CD4-positive, alpha-beta memory T cell (primary cell): ENCODE results near the gene CHST10. TPM values are rescaled to one million over a fixed set of nuclear protein-coding genes. Genes with fewer than 3 reads are reported as not detected.

Experiments used
- CTCF ChIA-PET: fragments of 350-600 bp; sonication (Branson Sonifier 250); formaldehyde crosslinking; loops from one replicate; lab custom pipeline; 2021; ENCODE audit warnings: inconsistent platforms; ENCODE audit not compliant: partially characterized antibody; lab: Charles Lee
- POLR2A ChIA-PET: fragments of 350-600 bp; sonication (Branson Sonifier 250); formaldehyde crosslinking; loops from one replicate; lab custom pipeline; 2021; ENCODE audit not compliant: partially characterized antibody; lab: Charles Lee
- DNase-seq, 5 donors: peaks; one replicate each; pipeline versions ENCODE4 v3.0.0 to v3.0.0-alpha.2; 2020 to 2022; ENCODE audit warnings: mixed read lengths in 1 of 5
- H3K27ac ChIP-seq: one replicate; pipeline ENCODE4 v1.7.0; 2013; ENCODE audit warnings: low read depth, low read length
- H3K27me3 ChIP-seq: 2 replicates; pipeline ENCODE4 v1.7.0; 2013; ENCODE audit warnings: mild to moderate bottlenecking, low read length, moderate library complexity; ENCODE audit not compliant: insufficient read depth
- H3K36me3 ChIP-seq: 2 replicates; pipeline ENCODE4 v1.7.0; 2013; ENCODE audit warnings: mild to moderate bottlenecking, low read length, moderate library complexity; ENCODE audit not compliant: insufficient read depth
- H3K4me1 ChIP-seq: 2 replicates; pipeline ENCODE4 v1.7.0; 2013; ENCODE audit warnings: mild to moderate bottlenecking, low read length, moderate library complexity; ENCODE audit not compliant: insufficient read depth
- H3K4me3 ChIP-seq, 2 donors: one replicate each; pipeline ENCODE4 v1.7.0; 2013; ENCODE audit warnings: low read length in 2 of 2, mild to moderate bottlenecking in 1 of 2
- H3K9me3 ChIP-seq, 2 donors: one replicate each; pipeline ENCODE4 v1.7.0; 2013; ENCODE audit warnings: low read length in 2 of 2, control low read depth in 1 of 2; ENCODE audit not compliant: control insufficient read depth in 1 of 2
- H3K27ac Mint-ChIP-seq, 7 donors: one replicate each; pipeline ENCODE4 v1.8.0; 2020 to 2021; ENCODE audit warnings: mixed read lengths in 7 of 7, mild to moderate bottlenecking in 6 of 7, inconsistent platforms in 3 of 7, moderate library complexity in 3 of 7
- H3K27me3 Mint-ChIP-seq, 2 donors: one replicate each; pipeline ENCODE4 v1.8.0; 2020 to 2021; ENCODE audit warnings: mixed read lengths in 2 of 2
- H3K36me3 Mint-ChIP-seq, 2 donors: one replicate each; pipeline ENCODE4 v1.8.0; 2020 to 2021; ENCODE audit warnings: mixed read lengths in 2 of 2, inconsistent platforms in 1 of 2, mild to moderate bottlenecking in 1 of 2
- H3K4me1 Mint-ChIP-seq, 4 donors: one replicate each; pipeline ENCODE4 v1.8.0; 2020 to 2021; ENCODE audit warnings: mixed read lengths in 4 of 4, mild to moderate bottlenecking in 1 of 4
- H3K4me3 Mint-ChIP-seq, 8 donors: one replicate each; pipeline ENCODE4 v1.8.0; 2020 to 2021; ENCODE audit warnings: mixed read lengths in 8 of 8, mild to moderate bottlenecking in 7 of 8, moderate library complexity in 6 of 8, inconsistent platforms in 3 of 8
- H3K9me3 Mint-ChIP-seq, 8 donors: one replicate each; pipeline ENCODE4 v1.8.0; 2020 to 2021; ENCODE audit warnings: mixed read lengths in 8 of 8, mild to moderate bottlenecking in 5 of 8, inconsistent platforms in 3 of 8, moderate library complexity in 1 of 8
- intact Hi-C: fragments of 100-400 bp; cut with micrococcal nuclease; formaldehyde crosslinking; loops from one replicate; pipeline ENCODE4 v1.15.1; 2023
- polyA plus RNA-seq, 2 donors: library from polyadenylated mRNA; unstranded; fragments of 300-500 nt; fragmentation: Illumina TruSeq; gene quantifications; one replicate each; pipeline ENCODE4 v1.2.3, GENCODE V29; 2021
- total RNA-seq, 2 experiments: library from RNA; stranded (reverse); gene quantifications; one replicate each; pipeline ENCODE4 v1.2.3, GENCODE V29; 2021

The CHST10 gene
- total and polyA plus RNA-seq, 4 experiments from 2014 or later: 0.24 to 1.7 (median 1.2) TPM

DNA sequence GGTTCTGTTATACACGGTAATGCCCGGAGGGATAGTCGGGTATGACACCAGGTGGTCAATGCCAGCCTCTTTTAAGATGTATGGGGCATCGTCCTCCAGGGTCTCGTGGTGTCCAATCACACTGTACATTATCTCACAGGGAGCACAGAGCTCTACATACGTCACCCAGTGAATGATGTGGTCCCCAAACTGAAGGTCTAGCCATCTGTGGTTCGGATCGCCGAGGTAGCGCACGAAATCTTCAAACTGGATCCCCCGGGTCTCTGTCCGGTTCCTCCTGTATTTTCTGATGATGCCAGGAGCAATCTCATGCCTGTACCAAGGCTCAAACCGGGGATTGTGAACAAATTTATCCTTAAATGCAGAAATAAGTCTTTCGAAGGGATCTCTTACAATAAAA, 24.1 kb downstream of the CHST10 start:
- ChIA-PET CTCF (no interaction called here), POLR2A (no interaction called here)
- H3K27ac Mint-ChIP-seq: no peak overlapping the region
- H3K36me3 Mint-ChIP-seq: no peaks in the 10 kb centered on the region
- intact Hi-C loops: no loop called here
- DNase-seq: no peak
- Histone ChIP-seq H3K27ac (no peak overlapping the region), H3K36me3 (no peaks in the 10 kb centered on the region), H3K4me1 (no peaks in the 10 kb centered on the region), H3K27me3 (no peaks in the 10 kb centered on the region), H3K9me3 (no peaks in the 10 kb centered on the region), H3K4me3 (no peak overlapping the region)
- no peaks in the 10 kb centered on the region for H3K9me3 Mint-ChIP-seq
- no peaks in the 10 kb centered on the region for H3K4me1 Mint-ChIP-seq
- no peak overlapping the region for H3K4me3 Mint-ChIP-seq
- no peaks in the 10 kb centered on the region for H3K27me3 Mint-ChIP-seq

DNA sequence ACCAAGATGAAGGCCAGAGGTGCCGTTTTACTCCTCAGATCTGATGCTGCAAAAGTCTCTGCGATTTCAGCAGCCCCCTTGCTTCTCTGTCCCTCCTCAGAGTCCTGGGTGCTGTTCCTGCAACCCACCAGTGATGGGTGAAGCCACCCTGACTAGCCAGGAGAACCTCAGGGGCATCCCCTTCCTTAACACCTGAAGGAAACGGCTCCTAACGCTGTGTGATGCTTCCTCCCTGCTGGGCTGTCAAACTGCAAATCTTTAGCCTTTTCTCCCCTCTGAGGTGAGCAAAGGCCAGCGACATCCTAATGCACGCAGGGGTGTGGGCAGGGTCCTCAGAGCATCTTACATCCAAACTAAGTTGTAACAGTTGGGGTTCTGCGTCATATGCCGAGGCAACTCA, 24.8 kb downstream of the CHST10 start:
- no peaks in the 10 kb centered on the region for H3K4me1 Mint-ChIP-seq
- no peak overlapping the region for H3K4me3 ChIP-seq
- H3K4me1 ChIP-seq: no peaks in the 10 kb centered on the region
- no peaks in the 10 kb centered on the region for H3K9me3 ChIP-seq
- no peak overlapping the region for H3K27ac Mint-ChIP-seq
- ChIA-PET CTCF (no interaction called here), POLR2A (no interaction called here)
- H3K27me3 Mint-ChIP-seq: no peaks in the 10 kb centered on the region
- H3K36me3 Mint-ChIP-seq: no peaks in the 10 kb centered on the region
- DNase-seq: no peak
- H3K27me3 ChIP-seq: no peaks in the 10 kb centered on the region
- H3K9me3 Mint-ChIP-seq: no peaks in the 10 kb centered on the region
- H3K27ac ChIP-seq: no peak overlapping the region
- no peak overlapping the region for H3K4me3 Mint-ChIP-seq
- intact Hi-C loops: no loop called here
- H3K36me3 ChIP-seq: no peaks in the 10 kb centered on the region

DNA sequence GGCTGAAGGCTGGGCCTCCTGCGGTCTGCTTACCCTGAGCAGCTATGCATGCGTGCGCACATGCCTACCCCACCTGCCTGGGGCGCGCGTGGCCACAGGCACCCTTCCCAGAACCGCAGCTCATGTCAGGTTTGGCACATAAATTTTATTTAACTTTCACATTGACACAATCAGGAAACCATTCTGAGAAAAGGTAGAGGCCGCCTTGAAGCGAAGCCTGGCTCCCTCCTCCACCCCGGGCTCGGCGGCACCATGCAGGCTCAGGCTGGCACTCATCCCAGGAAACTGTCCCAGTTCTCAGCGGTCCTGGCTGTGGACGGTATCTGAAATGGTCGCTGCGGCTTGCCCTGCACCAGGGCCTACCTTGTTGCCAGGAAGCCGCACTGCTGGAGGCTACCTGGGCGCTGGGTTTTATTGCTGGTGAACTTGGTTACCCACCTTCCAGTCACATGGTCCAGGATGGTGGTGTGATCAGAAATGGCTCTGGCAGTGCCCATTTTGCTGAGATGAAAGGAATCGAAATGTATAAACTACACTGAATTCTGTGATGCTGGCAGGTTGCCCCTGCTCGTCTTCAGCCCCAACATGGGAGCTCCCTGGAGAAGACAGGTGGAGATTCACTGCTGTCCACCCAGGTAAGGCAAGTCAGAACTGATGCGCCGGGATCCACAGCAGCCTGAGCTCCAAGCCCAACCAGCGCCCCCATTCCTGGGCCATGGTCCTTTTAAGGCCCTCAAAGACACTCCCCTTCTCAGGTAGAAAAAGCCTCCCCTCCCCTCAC, 25.5 kb downstream of the CHST10 start:
- Mint-ChIP-seq H3K27ac (no peak overlapping the region), H3K27me3 (no peaks in the 10 kb centered on the region), H3K4me1 (no peaks in the 10 kb centered on the region), H3K4me3 (no peak overlapping the region), H3K36me3 (no peaks in the 10 kb centered on the region), H3K9me3 (no peaks in the 10 kb centered on the region)
- intact Hi-C loops: no loop called here
- no peaks in the 10 kb centered on the region for H3K4me1 ChIP-seq
- H3K27me3 ChIP-seq: no peaks in the 10 kb centered on the region
- no peak overlapping the region for H3K4me3 ChIP-seq
- POLR2A ChIA-PET: no interaction called here
- no peaks in the 10 kb centered on the region for H3K9me3 ChIP-seq
- H3K27ac ChIP-seq: no peak overlapping the region
- no peak for DNase-seq
- CTCF ChIA-PET: interaction anchor here (3.8 kb wide), 1 partner anchor 11 kb away, joined by 23 read pairs; no protein-coding TSS in a partner anchor
- no peaks in the 10 kb centered on the region for H3K36me3 ChIP-seq

DNA sequence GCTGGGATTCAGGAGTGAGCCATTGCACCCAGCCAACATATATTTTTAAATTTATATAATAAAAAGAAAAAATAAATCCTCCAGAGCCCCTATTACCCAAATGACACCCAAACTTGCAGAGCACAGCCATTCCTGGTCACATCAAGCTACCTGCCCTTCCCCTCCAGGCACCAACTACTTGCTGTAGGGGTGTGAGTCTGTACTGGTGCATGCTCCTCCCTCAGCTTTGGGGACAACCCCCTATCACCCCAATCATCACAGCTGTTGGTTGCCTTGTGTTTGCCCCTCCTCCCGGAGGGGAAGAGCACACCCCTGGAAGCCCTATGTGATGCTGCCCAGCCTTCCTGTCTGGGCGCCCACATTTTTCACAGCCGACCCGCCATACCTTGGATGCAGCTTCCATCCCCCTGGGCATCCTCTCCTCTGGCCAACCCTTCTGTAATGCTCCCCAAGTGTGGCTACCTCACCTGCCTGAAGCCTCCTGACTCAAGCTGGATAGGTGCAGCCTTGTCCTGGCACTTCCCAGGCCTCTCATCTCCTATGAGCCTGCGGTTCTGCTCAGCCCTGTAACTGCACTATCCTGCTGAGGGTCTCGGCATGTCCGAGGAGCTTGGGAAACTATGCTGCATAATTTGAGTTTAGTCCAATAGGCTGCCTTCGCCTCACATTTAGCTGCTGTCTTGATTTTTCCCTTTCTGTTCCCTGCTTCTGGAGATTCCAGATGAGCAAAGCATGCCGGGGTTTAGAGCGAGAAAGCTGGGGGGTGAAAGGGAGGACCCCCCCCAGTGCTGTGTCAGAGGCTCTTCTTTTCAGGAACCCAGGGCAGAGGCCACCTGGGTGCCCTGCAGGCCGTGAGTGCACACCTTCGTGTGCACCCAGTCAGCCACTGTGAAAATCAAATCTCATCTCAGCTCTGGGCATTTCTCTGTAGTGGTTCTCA, 27.2 kb downstream of the CHST10 start:
- no peak overlapping the region for H3K4me3 ChIP-seq
- POLR2A ChIA-PET: no interaction called here
- H3K9me3 Mint-ChIP-seq: no peaks in the 10 kb centered on the region
- no peaks in the 10 kb centered on the region for H3K4me1 ChIP-seq
- no peaks in the 10 kb centered on the region for H3K9me3 ChIP-seq
- no peaks in the 10 kb centered on the region for H3K27me3 ChIP-seq
- H3K27ac ChIP-seq: no peak overlapping the region
- H3K27me3 Mint-ChIP-seq: peaks cover 0 to 3% of the 10 kb centered on the region in 2 donors
- intact Hi-C loops: no loop called here
- CTCF ChIA-PET: interaction anchor here (3.8 kb wide), 1 partner anchor 10 kb away, joined by 23 read pairs; no protein-coding TSS in a partner anchor
- H3K36me3 Mint-ChIP-seq: no peaks in the 10 kb centered on the region
- DNase-seq: no peak
- H3K4me3 Mint-ChIP-seq: no peak overlapping the region
- no peaks in the 10 kb centered on the region for H3K36me3 ChIP-seq
- H3K27ac Mint-ChIP-seq: no peak overlapping the region
- H3K4me1 Mint-ChIP-seq: no peaks in the 10 kb centered on the region

DNA sequence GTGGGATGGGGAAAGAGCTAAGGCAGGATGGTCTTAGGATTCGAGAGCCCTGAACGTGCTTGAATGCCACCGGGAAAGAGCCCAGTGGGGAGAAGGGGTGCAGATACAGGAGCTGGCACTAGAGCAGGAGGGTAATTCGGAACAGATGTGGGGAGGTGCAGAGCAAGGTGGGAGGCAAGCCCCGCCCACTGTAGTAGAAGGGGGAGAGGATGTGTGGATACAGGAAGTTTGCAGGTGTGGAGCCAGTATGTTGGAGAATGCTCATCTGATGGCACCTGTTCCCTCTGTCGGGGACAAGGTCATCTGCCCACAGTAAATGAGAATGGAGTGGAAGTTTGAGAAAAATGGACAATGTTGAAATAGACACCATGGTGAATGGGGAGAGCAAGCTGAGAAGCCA, 28.8 kb downstream of the CHST10 start:
- H3K4me3 ChIP-seq: no peak overlapping the region
- H3K27ac ChIP-seq: no peak overlapping the region
- intact Hi-C loops: no loop called here
- H3K4me1 ChIP-seq: no peaks in the 10 kb centered on the region
- peaks cover 0 to 3% of the 10 kb centered on the region in 2 donors for H3K27me3 Mint-ChIP-seq
- CTCF ChIA-PET: interaction anchor here (3.8 kb wide), 1 partner anchor 8 kb away, joined by 23 read pairs; no protein-coding TSS in a partner anchor
- peak overlapping the region in 1 of 8 donors; percentile 41 for H3K4me3 Mint-ChIP-seq
- no peaks in the 10 kb centered on the region for H3K9me3 Mint-ChIP-seq
- no peak overlapping the region for H3K27ac Mint-ChIP-seq
- H3K4me1 Mint-ChIP-seq: no peaks in the 10 kb centered on the region
- no peaks in the 10 kb centered on the region for H3K9me3 ChIP-seq
- H3K36me3 Mint-ChIP-seq: no peaks in the 10 kb centered on the region
- H3K36me3 ChIP-seq: no peaks in the 10 kb centered on the region
- POLR2A ChIA-PET: no interaction called here
- no peak for DNase-seq
- H3K27me3 ChIP-seq: no peaks in the 10 kb centered on the region

DNA sequence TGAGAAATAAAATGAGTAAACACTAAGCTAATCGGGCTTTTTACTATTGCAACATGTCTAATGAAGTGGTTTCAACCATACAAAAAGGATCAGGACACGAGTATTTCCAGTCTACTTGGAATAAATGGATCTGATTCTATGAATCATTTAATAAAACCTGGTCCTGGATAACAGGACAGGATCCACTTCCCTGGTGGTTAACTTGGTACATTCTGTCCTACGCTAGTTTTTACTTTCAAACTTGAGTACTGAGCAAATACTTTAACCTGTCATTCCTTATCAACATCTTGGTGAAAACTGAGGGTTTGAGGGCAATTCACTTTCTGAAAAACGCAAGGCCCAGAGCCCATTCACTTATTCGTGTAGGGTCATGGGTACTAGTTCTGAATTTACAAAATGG, 33.5 kb downstream of the CHST10 start:
- Mint-ChIP-seq H3K27ac (no peak overlapping the region), H3K4me3 (no peak overlapping the region), H3K27me3 (peaks cover 4 to 5% of the 10 kb centered on the region in 2 donors), H3K9me3 (no peaks in the 10 kb centered on the region), H3K36me3 (no peaks in the 10 kb centered on the region), H3K4me1 (peaks cover 0 to 1% (median 0%) of the 10 kb centered on the region in 4 donors)
- ChIA-PET POLR2A (no interaction called here), CTCF (interaction anchor here (0.7 kb wide), 1 partner anchor 122 kb away, joined by 3 read pairs; no protein-coding TSS in a partner anchor)
- no peak for DNase-seq
- intact Hi-C loops: no loop called here
- H3K4me3 ChIP-seq: no peak overlapping the region
- H3K9me3 ChIP-seq: no peaks in the 10 kb centered on the region
- no peaks in the 10 kb centered on the region for H3K36me3 ChIP-seq
- H3K27me3 ChIP-seq: no peaks in the 10 kb centered on the region
- no peaks in the 10 kb centered on the region for H3K4me1 ChIP-seq
- H3K27ac ChIP-seq: no peak overlapping the region

DNA sequence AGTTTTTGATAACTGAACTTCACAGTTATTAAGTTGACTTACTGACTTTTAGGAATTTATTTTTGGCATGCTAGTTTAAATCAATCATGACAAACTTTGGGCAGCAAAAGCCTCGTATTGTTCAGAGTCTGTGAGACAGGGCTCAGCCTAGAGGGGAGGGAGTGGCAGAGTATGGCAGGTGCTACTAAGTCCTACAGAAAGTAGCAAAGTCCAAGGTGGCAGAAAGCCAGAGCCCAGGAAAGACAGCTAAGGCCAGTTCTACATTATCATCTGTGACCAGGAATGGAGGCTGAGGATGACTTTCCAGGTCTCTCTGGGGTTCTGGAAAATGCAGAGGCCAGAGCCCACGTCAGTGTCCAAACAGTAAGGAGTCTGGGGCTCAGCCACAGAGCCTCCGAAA, 34.2 kb downstream of the CHST10 start:
- Mint-ChIP-seq H3K27me3 (peaks cover 4 to 5% of the 10 kb centered on the region in 2 donors), H3K4me3 (no peak overlapping the region), H3K4me1 (peaks cover 0 to 1% (median 0%) of the 10 kb centered on the region in 4 donors), H3K36me3 (no peaks in the 10 kb centered on the region), H3K9me3 (no peaks in the 10 kb centered on the region), H3K27ac (no peak overlapping the region)
- no peak for DNase-seq
- intact Hi-C loops: no loop called here
- Histone ChIP-seq H3K4me1 (no peaks in the 10 kb centered on the region), H3K9me3 (no peaks in the 10 kb centered on the region), H3K27ac (no peak overlapping the region), H3K27me3 (no peaks in the 10 kb centered on the region), H3K4me3 (no peak overlapping the region), H3K36me3 (no peaks in the 10 kb centered on the region)
- CTCF ChIA-PET: interaction anchor here (0.6 to 0.9 kb wide), 3 partner anchors 11 to 122 kb away, joined by 3 read pairs; no protein-coding TSS in a partner anchor
- POLR2A ChIA-PET: no interaction called here
